Thyroid gland (tissue), 4 donors: ENCODE data around the gene COPRS. TPM values are rescaled to one million over a fixed set of nuclear protein-coding genes. Genes with fewer than 3 reads are reported as not detected.

Experiments
- DNase-seq, 2 donors: peaks; one replicate each; pipeline ENCODE4 v3.0.0-alpha.2; 2019
- H3K27ac ChIP-seq, 3 donors: fragments of 200-600 bp; sonication (generic); 1 replicate in 2 of 3; 2 replicates in 1 of 3; pipeline ENCODE4 v1.5.1; 2016 to 2019; ENCODE audit warnings: mild to moderate bottlenecking in 1 of 3, moderate library complexity in 1 of 3
- H3K27me3 ChIP-seq: fragments of 200-600 bp; sonication (generic); one replicate; pipeline ENCODE4 v1.5.1; 2019
- H3K36me3 ChIP-seq, 2 donors: fragments of 200-600 bp; sonication (generic); one replicate each; pipeline ENCODE4 v1.5.1; 2016 to 2019
- H3K4me1 ChIP-seq, 2 donors: fragments of 200-600 bp; sonication (generic); one replicate each; pipeline ENCODE4 v1.5.1; 2017 to 2019
- H3K4me3 ChIP-seq, 3 donors: fragments of 200-600 bp; sonication (generic); replicated peaks in 1 of 3; 1 replicate in 2 of 3; 2 replicates in 1 of 3; pipeline ENCODE4 v1.5.1; 2016; ENCODE audit warnings: mild to moderate bottlenecking in 1 of 3
- H3K9me3 ChIP-seq: fragments of 200-600 bp; sonication (generic); one replicate; pipeline ENCODE4 v1.5.1; 2017
- POLR2A ChIP-seq, 2 donors: fragments of 450-650 bp; IDR thresholded peaks; one replicate each; pipeline ENCODE4 v1.6.1; 2017; ENCODE audit warnings: antibody characterized with exemption in 2 of 2, mild to moderate bottlenecking in 2 of 2, moderate library complexity in 1 of 2
- WGBS, 2 donors: methylation state at CpG; one replicate each; pipeline ENCODE4 v1.1.5; 2017; 5-methylcytosine and 5-hydroxymethylcytosine counted together
- intact Hi-C: fragments of 100-400 bp; cut with DNase I; formaldehyde crosslinking; loops from one replicate; pipeline ENCODE4 v1.15.1; 2023
- total RNA-seq, 4 donors: library from RNA; depleted of rRNA; stranded (reverse); fragments of >200 nt; gene quantifications; one replicate each; pipeline ENCODE4 v1.2.3, GENCODE V29; 2016
- TF ChIP-seq, protein P1 (sequence below), 6 experiments: fragments of 200-600 bp in 3 of 6; fragments of 450-650 bp in 3 of 6; sonication (generic) in 3 of 6; IDR thresholded peaks; one replicate each; pipeline ENCODE4 v1.5.1; 2016 to 2019; ENCODE audit warnings: antibody characterized with exemption in 6 of 6, mild to moderate bottlenecking in 2 of 6, inconsistent platforms in 1 of 6, moderate library complexity in 1 of 6

COPRS gene
- total RNA-seq, 4 donors from 2014 or later: 114 to 143 (median 128) TPM

DNA sequence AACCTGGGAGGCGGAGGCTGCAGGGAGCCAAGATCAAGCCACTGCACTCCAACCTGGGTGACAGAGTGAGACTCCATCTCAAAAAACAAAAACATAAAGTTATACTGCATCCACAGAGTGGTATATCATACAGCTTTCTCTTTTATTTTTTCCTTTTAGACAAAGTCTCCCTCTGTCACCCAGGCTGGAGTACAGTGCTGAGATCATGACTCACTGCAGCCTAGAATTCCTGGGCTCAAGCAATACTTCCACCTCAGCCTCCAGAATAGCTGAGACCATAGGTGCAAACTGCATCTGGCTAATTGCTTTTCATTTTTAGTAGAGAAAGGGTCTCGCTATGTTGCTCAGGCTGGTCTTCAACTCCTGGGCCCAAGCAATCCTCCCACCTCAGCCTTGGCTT lies 10.0 kb upstream of the COPRS start:
- 96 to 97% methylated on average over 2 of the region's 2 CpGs for WGBS, 2 donors
- no peak for TF ChIP-seq POLR2A (IDR thresholded peaks at IDR 0.05)
- TF ChIP-seq, protein P1, sequence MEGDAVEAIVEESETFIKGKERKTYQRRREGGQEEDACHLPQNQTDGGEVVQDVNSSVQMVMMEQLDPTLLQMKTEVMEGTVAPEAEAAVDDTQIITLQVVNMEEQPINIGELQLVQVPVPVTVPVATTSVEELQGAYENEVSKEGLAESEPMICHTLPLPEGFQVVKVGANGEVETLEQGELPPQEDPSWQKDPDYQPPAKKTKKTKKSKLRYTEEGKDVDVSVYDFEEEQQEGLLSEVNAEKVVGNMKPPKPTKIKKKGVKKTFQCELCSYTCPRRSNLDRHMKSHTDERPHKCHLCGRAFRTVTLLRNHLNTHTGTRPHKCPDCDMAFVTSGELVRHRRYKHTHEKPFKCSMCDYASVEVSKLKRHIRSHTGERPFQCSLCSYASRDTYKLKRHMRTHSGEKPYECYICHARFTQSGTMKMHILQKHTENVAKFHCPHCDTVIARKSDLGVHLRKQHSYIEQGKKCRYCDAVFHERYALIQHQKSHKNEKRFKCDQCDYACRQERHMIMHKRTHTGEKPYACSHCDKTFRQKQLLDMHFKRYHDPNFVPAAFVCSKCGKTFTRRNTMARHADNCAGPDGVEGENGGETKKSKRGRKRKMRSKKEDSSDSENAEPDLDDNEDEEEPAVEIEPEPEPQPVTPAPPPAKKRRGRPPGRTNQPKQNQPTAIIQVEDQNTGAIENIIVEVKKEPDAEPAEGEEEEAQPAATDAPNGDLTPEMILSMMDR (IDR thresholded peaks at IDR 0.05): no peak
- no peak for DNase-seq
- Histone ChIP-seq H3K4me3 (no peak overlapping the region), H3K9me3 (no peaks in the 10 kb centered on the region), H3K36me3 (peaks cover 49 to 60% of the 10 kb centered on the region in 2 donors), H3K27me3 (no peaks in the 10 kb centered on the region), H3K4me1 (no peaks in the 10 kb centered on the region), H3K27ac (no peak overlapping the region)
- intact Hi-C loops: no loop called here

DNA sequence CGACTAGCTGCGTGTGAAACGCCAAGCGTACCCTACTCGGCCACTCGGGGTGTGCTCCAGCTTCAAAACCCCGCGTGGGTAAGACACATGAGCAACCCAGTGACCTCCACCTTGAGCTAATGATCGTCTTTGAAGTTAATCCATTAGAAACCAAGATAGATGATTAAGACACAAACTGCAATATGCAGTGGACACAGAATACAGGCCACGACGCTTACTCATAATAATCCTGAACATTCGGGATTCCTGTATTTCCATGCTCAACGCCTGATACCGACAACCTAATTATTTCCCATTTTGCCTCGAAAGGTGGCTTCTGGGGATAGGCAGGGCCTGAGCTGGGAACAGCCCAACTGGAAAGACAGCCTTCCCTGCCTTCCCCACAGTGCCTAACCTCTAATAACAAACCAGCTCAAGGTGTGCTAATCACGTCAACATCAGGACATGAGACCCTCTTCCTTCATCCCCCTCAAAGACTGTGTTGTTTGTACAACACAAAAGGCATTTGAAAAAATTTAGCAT lies 504 bp upstream of the COPRS start:
- H3K9me3 ChIP-seq: no peaks in the 10 kb centered on the region

DNA sequence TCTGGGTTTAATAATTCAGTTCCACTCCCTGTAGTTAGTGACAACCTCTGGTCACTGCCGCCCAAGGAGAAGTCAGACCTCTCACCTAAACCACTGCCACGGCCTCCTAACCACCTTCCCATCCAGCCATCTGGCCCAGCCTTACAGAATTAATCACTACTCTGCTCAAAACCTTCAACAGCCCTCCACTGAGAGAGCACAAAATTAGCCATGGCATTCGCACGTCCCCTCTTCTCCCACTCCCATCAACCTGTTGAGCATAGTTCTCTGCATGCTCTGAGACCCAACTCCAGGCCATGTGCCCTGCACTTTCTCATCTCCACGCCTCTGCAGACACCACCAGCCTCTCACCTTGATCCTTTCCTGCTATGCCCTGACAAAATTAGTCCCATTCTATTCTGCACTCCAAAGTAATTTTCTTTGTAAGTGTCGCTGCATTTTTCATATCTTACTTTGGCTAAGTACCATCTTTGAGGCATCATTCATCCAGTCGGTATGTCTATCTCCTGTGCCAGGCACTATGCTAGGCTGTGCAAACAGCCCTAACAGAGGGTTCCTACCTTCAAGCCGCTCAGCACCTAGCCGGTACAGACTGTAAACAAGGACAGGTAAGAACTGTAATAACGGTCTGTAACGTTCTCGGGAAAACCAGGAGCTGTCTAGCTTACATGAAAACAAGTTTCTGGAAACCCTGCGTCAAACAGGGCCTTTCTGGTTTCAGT lies 963 bp downstream of the COPRS start:
- H3K9me3 ChIP-seq: no peaks in the 10 kb centered on the region
- H3K36me3 ChIP-seq: peaks cover 10 to 11% of the 10 kb centered on the region in 2 donors
- H3K4me3 ChIP-seq: peak overlapping the region in 2 of 3 donors; percentile 30 to 57
- 28 to 29% methylated on average over 13 of the region's 13 CpGs for WGBS, 2 donors
- DNase-seq: no peak
- intact Hi-C loops: no loop called here
- peak overlapping the region; percentile 51 to 85 (median 73) for H3K27ac ChIP-seq
- H3K4me1 ChIP-seq: peaks cover 18 to 23% of the 10 kb centered on the region in 2 donors
- H3K27me3 ChIP-seq: no peaks in the 10 kb centered on the region
- TF ChIP-seq, protein P1 (IDR thresholded peaks at IDR 0.05): no peak
- TF ChIP-seq POLR2A (IDR thresholded peaks at IDR 0.05): no peak

More for the DNA sequence above, 504 bp upstream of the COPRS start:
- 19 to 26% methylated on average over 11 to 14 of the region's 16 CpGs for WGBS, 2 donors
- H3K27me3 ChIP-seq: no peaks in the 10 kb centered on the region
- peaks cover 23 to 25% of the 10 kb centered on the region in 2 donors for H3K36me3 ChIP-seq
- peaks cover 12 to 16% of the 10 kb centered on the region in 2 donors for H3K4me1 ChIP-seq
- no peak for TF ChIP-seq POLR2A (IDR thresholded peaks at IDR 0.05)
- TF ChIP-seq, protein P1 (IDR thresholded peaks at IDR 0.05): no peak
- no peak overlapping the region for H3K27ac ChIP-seq
- no peak for DNase-seq
- intact Hi-C loops: no loop called here
- H3K4me3 ChIP-seq: no peak overlapping the region

DNA sequence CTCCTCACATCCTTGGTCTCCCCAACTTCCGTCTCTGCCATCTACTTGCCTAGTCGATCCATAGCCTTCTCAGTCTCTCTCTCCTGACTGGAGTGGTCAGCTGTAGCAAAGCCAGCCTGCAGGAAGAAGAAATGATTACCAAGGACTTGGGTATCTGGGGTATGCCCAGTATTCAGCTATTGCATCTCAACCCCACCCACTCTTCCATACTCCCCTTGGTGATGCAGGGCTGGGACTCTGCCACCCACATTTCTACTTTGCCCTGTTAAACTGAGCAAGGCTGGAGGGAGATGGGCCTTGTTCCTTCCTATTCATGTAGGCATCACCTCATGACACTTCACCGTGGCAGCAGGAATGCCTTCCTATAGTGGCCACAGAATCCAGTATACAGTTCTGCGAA lies 2.3 kb downstream of the COPRS start:
- no peak for DNase-seq
- intact Hi-C loops: no loop called here
- no peaks in the 10 kb centered on the region for H3K27me3 ChIP-seq
- 95 to 96% methylated on average over 4 of the region's 4 CpGs for WGBS, 2 donors
- H3K4me3 ChIP-seq: no peak overlapping the region
- H3K9me3 ChIP-seq: no peaks in the 10 kb centered on the region
- peaks cover 26 to 36% of the 10 kb centered on the region in 2 donors for H3K4me1 ChIP-seq
- H3K36me3 ChIP-seq: peaks cover 0 to 9% of the 10 kb centered on the region in 2 donors
- TF ChIP-seq POLR2A (IDR thresholded peaks at IDR 0.05): no peak
- TF ChIP-seq, protein P1 (IDR thresholded peaks at IDR 0.05): no peak
- no peak overlapping the region for H3K27ac ChIP-seq

DNA sequence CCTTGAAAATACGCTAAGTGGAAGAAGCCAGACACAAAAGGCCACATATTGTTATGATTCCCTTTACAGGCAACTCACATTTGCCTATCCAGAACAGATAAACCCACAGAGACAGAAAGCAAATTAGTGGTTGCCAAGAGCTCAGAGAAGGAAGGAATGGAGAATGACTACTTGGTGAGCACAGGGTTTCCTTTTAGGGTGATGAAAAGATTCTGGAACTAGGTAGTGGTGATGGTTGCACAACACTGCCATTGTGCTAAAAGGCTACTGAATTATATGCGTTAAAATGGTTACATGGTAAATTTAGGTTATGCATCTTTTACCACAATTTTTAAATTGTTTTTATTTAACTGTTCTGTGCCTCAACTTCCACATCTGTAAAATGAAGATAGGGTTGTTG lies 4.4 kb downstream of the COPRS start:
- intact Hi-C loops: no loop called here
- no peak overlapping the region for H3K4me3 ChIP-seq
- no peak for DNase-seq
- no peak for TF ChIP-seq POLR2A (IDR thresholded peaks at IDR 0.05)
- TF ChIP-seq, protein P1 (IDR thresholded peaks at IDR 0.05): no peak
- H3K27ac ChIP-seq: no peak overlapping the region
- H3K9me3 ChIP-seq: no peaks in the 10 kb centered on the region
- H3K36me3 ChIP-seq: peaks cover 0 to 11% of the 10 kb centered on the region in 2 donors
- H3K27me3 ChIP-seq: no peaks in the 10 kb centered on the region
- WGBS, 2 donors: 96% methylated on average over 2 of the region's 2 CpGs
- H3K4me1 ChIP-seq: peaks cover 26 to 40% of the 10 kb centered on the region in 2 donors
